HG03196 (cell line): Measurements from ENCODE around the gene KLK1.
"Not testable (repeated sequence)": the region's sequence is repeated elsewhere in the genome, so short reads cannot be mapped to it uniquely, and the experiment has no call there.

ENCODE experiments used
- ATAC-seq: cut with Tn5 transposase; IDR thresholded peaks from one replicate; pipeline ENCODE4 v1.9.1; 2021; ENCODE audit not compliant: unreplicated experiment

Gene KLK1

GRCh38 chr19:50770164-50770563, 53.4 kb downstream of the KLK1 start, which contains the start of gene GPR32:
GPR32 (plus strand) TSS chr19:50770464; CDS start chr19:50770601, 137 bp downstream.
- ATAC-seq: not testable (repeated sequence)
